ENCODE measurements around the gene C16orf74. TPM values are rescaled to one million over a fixed set of nuclear protein-coding genes. Genes with fewer than 3 reads are reported as not detected.

C16orf74 gene
- total and polyA plus RNA-seq, 2 of the 13 experiments (the other 11 are each of a cell fraction or from before 2014, with no cell fraction given) = 0.13 to 0.29 TPM

DNA sequence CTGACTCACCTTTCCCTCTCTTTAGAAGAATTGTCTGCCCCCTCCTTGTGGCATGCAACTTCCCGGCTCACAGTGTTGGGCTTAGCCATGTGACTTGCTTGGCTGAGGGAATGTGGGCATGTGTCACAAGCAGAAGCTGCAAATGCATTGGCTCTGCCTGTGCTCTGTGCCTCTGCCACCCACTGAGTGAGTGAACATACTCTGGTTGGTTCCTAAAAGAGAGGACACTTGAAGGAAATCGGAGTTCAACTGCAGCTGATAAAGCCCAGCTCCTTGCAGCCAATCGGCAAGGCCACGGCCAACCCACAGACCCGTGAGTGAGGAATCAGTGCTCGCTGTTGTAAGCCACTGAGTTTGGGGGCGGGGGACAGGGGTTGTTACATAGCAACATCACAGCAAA lies 51.3 kb downstream of the C16orf74 start:
- no peak for TF ChIP-seq ZNF678 (CRISPR knock-in tag; IDR thresholded peaks at IDR 0.05)
- TF ChIP-seq, protein P1, sequence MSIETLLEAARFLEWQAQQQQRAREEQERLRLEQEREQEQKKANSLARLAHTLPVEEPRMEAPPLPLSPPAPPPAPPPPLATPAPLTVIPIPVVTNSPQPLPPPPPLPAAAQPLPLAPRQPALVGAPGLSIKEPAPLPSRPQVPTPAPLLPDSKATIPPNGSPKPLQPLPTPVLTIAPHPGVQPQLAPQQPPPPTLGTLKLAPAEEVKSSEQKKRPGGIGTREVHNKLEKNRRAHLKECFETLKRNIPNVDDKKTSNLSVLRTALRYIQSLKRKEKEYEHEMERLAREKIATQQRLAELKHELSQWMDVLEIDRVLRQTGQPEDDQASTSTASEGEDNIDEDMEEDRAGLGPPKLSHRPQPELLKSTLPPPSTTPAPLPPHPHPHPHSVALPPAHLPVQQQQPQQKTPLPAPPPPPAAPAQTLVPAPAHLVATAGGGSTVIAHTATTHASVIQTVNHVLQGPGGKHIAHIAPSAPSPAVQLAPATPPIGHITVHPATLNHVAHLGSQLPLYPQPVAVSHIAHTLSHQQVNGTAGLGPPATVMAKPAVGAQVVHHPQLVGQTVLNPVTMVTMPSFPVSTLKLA (IDR thresholded peaks at IDR 0.05) = peak; percentile 93
- TF ChIP-seq ZNF607 (CRISPR knock-in tag; IDR thresholded peaks at IDR 0.05; ENCODE audit: borderline replicate concordance) = no peak
- TF ChIP-seq ZNF773 (CRISPR knock-in tag; IDR thresholded peaks at IDR 0.05; ENCODE audit: borderline replicate concordance) = no peak
- no peak for TF ChIP-seq HNF4A (CRISPR knock-in tag; IDR thresholded peaks at IDR 0.05)
- no peak for FAIRE-seq
- in situ Hi-C loops (cut with HindIII; ENCODE audit: extremely low pct_ligation_motif_present, low pct_unique_long_range_greater_than_20kb) (no loop called here), intact Hi-C loops (cut with micrococcal nuclease; ENCODE audit: unreplicated experiment) (no loop called here)
- 37% methylated on average over 7 of the region's 7 CpGs for whole genome bisulfite sequencing (ENCODE audit: low lambda C conversion rate)
- Histone ChIP-seq H3K9ac (ENCODE audit: insufficient read depth, low read depth, low read length) (no peak overlapping the region), H3K79me2 (ENCODE audit: insufficient read depth, low read length) (no peaks in the 10 kb centered on the region), H3K9me3 (ENCODE audit: low read length) (no peaks in the 10 kb centered on the region), H3K4me3 (replicated peaks in 1 of 3; ENCODE audit: insufficient read depth in 1 of 3, low read depth in 2 of 3, low read length in 3 of 3) (no peak overlapping the region), H3K4me2 (ENCODE audit: low read depth, low read length) (no peak overlapping the region), H3K27ac (ENCODE audit: extremely low read length, insufficient read depth, low read length) (no peak overlapping the region), H4K20me1 (ENCODE audit: insufficient read depth, low read length) (no peaks in the 10 kb centered on the region), H2AFZ (ENCODE audit: low read length) (no peak overlapping the region), H3K36me3 (replicated peaks in 1 of 2; ENCODE audit: control insufficient read depth in 1 of 2, insufficient read depth in 2 of 2, low read length in 2 of 2) (no peaks in the 10 kb centered on the region), H3K27me3 (ENCODE audit: control insufficient read depth in 1 of 2, insufficient read depth in 2 of 2, low read length in 2 of 2) (peaks cover 8 to 72% of the 10 kb centered on the region in 2 experiments; a peak in 4 of 5 replicates), H3K4me1 (ENCODE audit: insufficient read depth, low read length) (peaks cover 16% of the 10 kb centered on the region)
- no peak for DNase-seq (ENCODE audit: low spot score)
- CTCF ChIA-PET (ENCODE audit: low intra/inter-chr PET ratio, low total read pairs) = no interaction called here
- BruUV-seq (replicated peaks) = no TSS peak
- POLR2A ChIA-PET = no interaction called here
- no peak for ATAC-seq

DNA sequence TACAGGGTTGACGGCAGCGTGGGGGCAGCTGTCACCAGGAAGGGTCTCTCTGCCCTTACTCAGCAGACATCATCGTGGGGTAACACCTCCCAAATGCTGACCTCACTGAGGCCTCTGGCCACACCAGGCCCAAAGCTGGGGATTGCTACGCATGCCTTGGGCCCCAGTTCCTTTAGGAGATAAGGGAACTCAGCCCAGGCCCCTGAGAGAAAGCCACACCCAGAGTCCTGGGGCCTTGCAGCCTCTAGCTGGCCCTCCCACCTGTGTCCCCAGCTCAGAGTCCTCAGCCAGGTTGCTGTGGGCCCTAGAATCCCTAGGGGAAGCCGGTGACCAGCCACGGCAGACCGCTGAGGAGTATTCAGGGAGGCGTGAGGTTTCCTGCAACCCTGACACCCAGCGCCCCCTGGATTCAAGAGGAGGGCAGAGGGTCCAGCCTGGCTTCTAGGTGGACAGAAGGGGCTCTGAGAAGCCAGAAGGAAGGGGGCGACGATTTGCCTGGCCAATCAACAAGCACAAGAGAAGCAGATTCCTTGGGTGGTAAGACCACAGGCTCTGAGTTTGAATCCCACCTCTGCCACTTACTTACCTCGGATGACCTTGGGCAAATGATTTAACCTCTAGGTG lies 51.8 kb downstream of the C16orf74 start:
- Histone ChIP-seq H3K4me1 (ENCODE audit: insufficient read depth, low read length) (peaks cover 16% of the 10 kb centered on the region), H3K9ac (ENCODE audit: insufficient read depth, low read depth, low read length) (no peak overlapping the region), H3K9me3 (ENCODE audit: low read length) (no peaks in the 10 kb centered on the region), H3K4me3 (replicated peaks in 1 of 3; ENCODE audit: insufficient read depth in 1 of 3, low read depth in 2 of 3, low read length in 3 of 3) (no peak overlapping the region), H2AFZ (ENCODE audit: low read length) (no peak overlapping the region), H3K4me2 (ENCODE audit: low read depth, low read length) (no peak overlapping the region), H3K79me2 (ENCODE audit: insufficient read depth, low read length) (no peaks in the 10 kb centered on the region), H4K20me1 (ENCODE audit: insufficient read depth, low read length) (no peaks in the 10 kb centered on the region), H3K27me3 (ENCODE audit: control insufficient read depth in 1 of 2, insufficient read depth in 2 of 2, low read length in 2 of 2) (peaks cover 10 to 75% of the 10 kb centered on the region in 2 experiments; a peak in 4 of 5 replicates), H3K27ac (ENCODE audit: extremely low read length, insufficient read depth, low read length) (no peak overlapping the region), H3K36me3 (replicated peaks in 1 of 2; ENCODE audit: control insufficient read depth in 1 of 2, insufficient read depth in 2 of 2, low read length in 2 of 2) (no peaks in the 10 kb centered on the region)
- intact Hi-C loops (cut with micrococcal nuclease; ENCODE audit: unreplicated experiment) = no loop called here
- ChIA-PET POLR2A (no interaction called here), CTCF (ENCODE audit: low intra/inter-chr PET ratio, low total read pairs) (no interaction called here)
- FAIRE-seq (no peak), DNase-seq (ENCODE audit: low spot score) (no peak), ATAC-seq (peak; percentile 44)
- in situ Hi-C loops (cut with HindIII; ENCODE audit: extremely low pct_ligation_motif_present, low pct_unique_long_range_greater_than_20kb) = no loop called here
- no TSS peak for BruUV-seq (replicated peaks)
- WGBS (ENCODE audit: low lambda C conversion rate) = 45% methylated on average over 7 of the region's 12 CpGs
- TF ChIP-seq KLF16 (CRISPR knock-in tag; IDR thresholded peaks at IDR 0.05) (no peak), PTBP1 (IDR thresholded peaks at IDR 0.05; ENCODE audit: low read depth, low read length, poor library complexity, severe bottlenecking) (no peak), STAG1 (CRISPR knock-in tag; IDR thresholded peaks at IDR 0.05) (peak; percentile 29; the same call in 1 of the 2 replicates), SP1 (IDR thresholded peaks at IDR 0.05) (no peak), SP1 (CRISPR knock-in tag; IDR thresholded peaks at IDR 0.05) (no peak), ZNF570 (CRISPR knock-in tag; IDR thresholded peaks at IDR 0.05; ENCODE audit: borderline replicate concordance) (no peak), ZNF777 (CRISPR knock-in tag; IDR thresholded peaks at IDR 0.05) (no peak), TCF7L2 (IDR thresholded peaks at IDR 0.05; ENCODE audit: low read depth, low read length) (no peak), ETV6 (CRISPR knock-in tag; conservative IDR thresholded peaks at IDR 0.05) (no peak), CHCHD3 (CRISPR knock-in tag; IDR thresholded peaks at IDR 0.05) (no peak), ZFP36L2 (CRISPR knock-in tag; IDR thresholded peaks at IDR 0.05) (no peak)
- TF ChIP-seq, protein P2, sequence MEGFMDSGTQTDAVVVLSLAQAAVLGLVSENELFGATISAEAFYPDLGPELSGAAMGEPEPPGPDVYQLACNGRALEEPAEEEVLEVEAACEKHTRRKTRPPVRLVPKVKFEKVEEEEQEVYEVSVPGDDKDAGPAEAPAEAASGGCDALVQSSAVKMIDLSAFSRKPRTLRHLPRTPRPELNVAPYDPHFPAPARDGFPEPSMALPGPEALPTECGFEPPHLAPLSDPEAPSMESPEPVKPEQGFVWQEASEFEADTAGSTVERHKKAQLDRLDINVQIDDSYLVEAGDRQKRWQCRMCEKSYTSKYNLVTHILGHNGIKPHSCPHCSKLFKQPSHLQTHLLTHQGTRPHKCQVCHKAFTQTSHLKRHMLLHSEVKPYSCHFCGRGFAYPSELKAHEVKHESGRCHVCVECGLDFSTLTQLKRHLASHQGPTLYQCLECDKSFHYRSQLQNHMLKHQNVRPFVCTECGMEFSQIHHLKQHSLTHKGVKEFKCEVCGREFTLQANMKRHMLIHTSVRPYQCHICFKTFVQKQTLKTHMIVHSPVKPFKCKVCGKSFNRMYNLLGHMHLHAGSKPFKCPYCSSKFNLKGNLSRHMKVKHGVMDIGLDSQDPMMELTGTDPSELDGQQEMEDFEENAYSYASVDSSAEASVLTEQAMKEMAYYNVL (CRISPR knock-in tag; IDR thresholded peaks at IDR 0.05; ENCODE audit: borderline replicate concordance) = no peak
